ENCODE results near the gene TMEM235.

TMEM235 gene

GRCh38 chr17:78248051-78248914 is 16.9 kb downstream of the TMEM235 start:
- no peak for TF ChIP-seq CTCF (IDR thresholded peaks at IDR 0.05; ENCODE audit: low read depth, low read length)
- H3K4me3 ChIP-seq (ENCODE audit: low read depth, low read length) = no peak overlapping the region

DNA sequence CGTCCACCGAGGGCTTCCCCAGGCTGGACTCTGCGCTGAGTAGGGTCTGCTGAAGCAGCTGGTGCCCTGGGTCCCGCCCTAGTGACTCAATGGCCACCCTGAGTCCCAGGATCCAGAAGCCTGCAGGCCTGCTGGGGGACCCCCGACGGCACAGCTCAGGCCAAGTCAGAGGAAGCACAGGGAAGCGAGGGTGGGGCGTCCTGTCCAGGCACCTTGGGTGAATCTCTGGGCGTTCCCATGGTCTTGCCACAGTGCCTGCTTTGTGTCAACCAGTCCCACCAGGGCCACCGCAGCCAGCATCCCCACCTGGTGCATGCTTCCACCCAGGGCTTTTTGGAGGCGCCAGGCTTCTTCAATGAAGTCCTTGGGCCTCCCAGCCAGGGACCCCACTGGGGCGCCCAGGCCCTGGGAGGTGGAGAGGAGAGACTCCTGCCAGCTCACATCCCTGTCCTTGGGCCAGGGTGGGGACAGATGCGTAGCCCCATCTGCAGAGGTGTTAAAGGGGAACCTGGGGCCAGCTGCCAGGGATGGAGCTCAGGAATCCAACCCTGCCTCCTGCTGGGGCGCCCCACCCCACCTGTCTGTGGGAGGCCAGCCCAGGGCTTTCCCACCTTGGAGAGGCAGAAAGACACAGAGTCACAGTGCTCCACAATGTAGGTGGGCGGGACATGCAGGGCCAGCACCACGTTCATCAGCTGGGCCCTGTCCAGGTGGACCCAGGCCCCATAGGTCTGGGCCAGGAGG is 17.8 kb downstream of the TMEM235 start:
- no peak for TF ChIP-seq CTCF (IDR thresholded peaks at IDR 0.05; ENCODE audit: low read depth, low read length)
- no peak overlapping the region for H3K4me3 ChIP-seq (ENCODE audit: low read depth, low read length)

DNA sequence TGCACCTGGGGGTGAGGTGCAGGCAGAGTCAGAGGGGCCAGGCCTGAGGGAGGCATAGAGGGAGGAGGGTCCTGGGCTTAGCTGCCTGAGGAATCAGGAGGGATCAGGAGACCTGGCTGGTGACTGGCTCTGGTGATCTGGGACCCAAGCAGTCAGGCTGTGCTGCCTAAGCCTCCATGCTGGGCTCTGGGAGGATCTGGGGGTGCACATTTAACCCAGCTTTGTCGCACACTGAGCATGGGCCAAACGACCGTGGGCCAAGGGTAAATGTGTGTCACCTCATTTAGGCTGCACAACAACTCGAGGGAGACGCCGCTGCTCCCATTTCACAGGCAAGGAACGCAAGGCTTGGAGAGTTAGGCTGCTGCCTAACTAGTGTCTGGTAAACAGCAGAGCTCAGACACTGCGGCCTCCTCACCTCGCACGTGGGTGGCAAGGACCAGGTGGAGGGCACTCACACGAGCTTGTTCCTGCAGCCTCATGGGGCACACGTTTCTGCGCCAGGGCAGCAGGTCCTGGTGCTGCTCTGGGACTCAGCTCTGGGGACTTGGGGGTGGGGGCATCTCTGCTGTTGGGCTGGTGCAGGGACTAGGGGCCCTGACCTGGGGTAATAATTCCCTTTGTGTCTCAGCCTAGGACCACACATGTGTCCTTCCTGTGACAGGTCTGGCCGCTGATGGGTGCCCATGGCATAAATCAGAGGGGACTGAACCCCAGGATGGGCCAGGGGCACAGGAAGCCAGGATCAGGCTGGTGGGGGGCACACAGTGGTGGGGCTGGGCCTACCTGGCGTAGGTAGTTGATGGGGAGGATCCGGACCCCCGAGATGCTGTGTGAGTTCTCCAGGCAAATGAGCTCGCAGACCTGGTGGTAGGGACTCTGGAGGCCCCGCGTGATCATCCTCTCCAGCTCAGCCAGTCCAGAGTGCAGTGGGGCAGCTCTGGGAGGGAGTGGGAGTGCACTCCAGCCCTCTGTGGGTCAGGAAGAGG is 18.7 kb downstream of the TMEM235 start:
- TF ChIP-seq CTCF (IDR thresholded peaks at IDR 0.05; ENCODE audit: low read depth, low read length) = no peak
- no peak overlapping the region for H3K4me3 ChIP-seq (ENCODE audit: low read depth, low read length)

GRCh38 chr17:78250891-78251772 is 19.7 kb downstream of the TMEM235 start:
- peak; percentile 100 for TF ChIP-seq CTCF (IDR thresholded peaks at IDR 0.05; ENCODE audit: low read depth, low read length)
- no peak overlapping the region for H3K4me3 ChIP-seq (ENCODE audit: low read depth, low read length)

DNA sequence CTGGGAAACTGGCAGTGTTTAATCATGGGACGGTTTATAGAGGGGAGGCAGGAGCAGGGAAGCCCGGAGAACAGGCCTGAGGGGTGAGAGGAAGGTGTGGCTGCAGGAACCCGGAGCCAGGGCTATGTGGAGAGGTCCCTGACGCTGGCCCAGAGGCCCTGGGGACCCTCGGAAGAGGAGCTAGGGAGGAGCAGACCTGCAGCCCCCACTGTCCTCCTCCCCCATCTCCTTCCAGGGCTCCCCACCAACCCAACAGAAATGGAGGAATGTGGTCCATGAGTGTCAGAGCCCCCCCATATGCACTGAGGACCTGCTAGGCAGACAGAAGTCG is 20.3 kb downstream of the TMEM235 start:
- TF ChIP-seq CTCF (IDR thresholded peaks at IDR 0.05; ENCODE audit: low read depth, low read length) = no peak
- no peak overlapping the region for H3K4me3 ChIP-seq (ENCODE audit: low read depth, low read length)

- TF ChIP-seq CTCF (IDR thresholded peaks at IDR 0.05; ENCODE audit: low read depth, low read length) = no peak
- H3K4me3 ChIP-seq (ENCODE audit: low read depth, low read length) = no peak overlapping the region
Observed at GRCh38 chr17:78252111-78252634, 20.7 kb downstream of the TMEM235 start.

All from WI38 (cell line).